Measurements from ENCODE around the gene TRIP4. TPM values are rescaled to one million over a fixed set of nuclear protein-coding genes. Genes with fewer than 3 reads are reported as not detected.

TRIP4 gene
- total and polyA plus RNA-seq, 2 of the 8 experiments (the other 6 are each of a cell fraction or from before 2014, with no cell fraction given): 6.2 to 18.9 TPM

- TF ChIP-seq POLR2A (IDR thresholded peaks at IDR 0.05; ENCODE audit: control extremely low read depth in 1 of 2, low read depth in 2 of 2, low read length in 2 of 2): peak; percentile 83 to 87
- TF ChIP-seq SIN3A (conservative IDR thresholded peaks at IDR 0.05 in 1 of 2, IDR thresholded peaks at IDR 0.05 in 1 of 2; ENCODE audit: low read depth in 1 of 2, low read length in 2 of 2): peak; percentile 93 to 99; a peak in 3 of 4 replicates
- peak in 1 of 2 experiments; percentile 48; a peak in 1 of 3 replicates for TF ChIP-seq EP300 (IDR thresholded peaks at IDR 0.05; ENCODE audit: borderline replicate concordance in 1 of 2, low read depth in 2 of 2, low read length in 2 of 2)
- TF ChIP-seq RXRA (IDR thresholded peaks at IDR 0.05; ENCODE audit: insufficient read depth, low read depth, low read length): no peak
- peak; percentile 92 for TF ChIP-seq ASH2L (IDR thresholded peaks at IDR 0.05; ENCODE audit: low read length)
- TF ChIP-seq CHD2 (IDR thresholded peaks at IDR 0.05; ENCODE audit: low read length): peak; percentile 80
- no peak for TF ChIP-seq KDM1A (IDR thresholded peaks at IDR 0.05; ENCODE audit: borderline replicate concordance, low read length)
- TF ChIP-seq SIX5 (IDR thresholded peaks at IDR 0.05; ENCODE audit: low read depth, low read length): peak; percentile 32; the same call in 1 of the 2 replicates
- 0 out of 2 replicates have a peak, but pooled peaks have one; percentile 55 for TF ChIP-seq ATF2 (IDR thresholded peaks at IDR 0.05; ENCODE audit: low read length)
- TF ChIP-seq SUZ12 (IDR thresholded peaks at IDR 0.05; ENCODE audit: low read length): no peak
- peak; percentile 94 for TF ChIP-seq KDM5A (IDR thresholded peaks at IDR 0.05; ENCODE audit: low read length)
- no peak for TF ChIP-seq ATF3 (IDR thresholded peaks at IDR 0.05; ENCODE audit: insufficient read depth, low read depth, low read length)
- TF ChIP-seq BRCA1 (IDR thresholded peaks at IDR 0.05; ENCODE audit: low read depth, low read length): 0 out of 2 replicates have a peak, but pooled peaks have one; percentile 24
- peak; percentile 55; the same call in 1 of the 2 replicates for TF ChIP-seq EGR1 (IDR thresholded peaks at IDR 0.05; ENCODE audit: borderline replicate concordance, low read depth, low read length)
- TF ChIP-seq BACH1 (IDR thresholded peaks at IDR 0.05; ENCODE audit: low read length): peak; percentile 54; the same call in 1 of the 2 replicates
- no peak for TF ChIP-seq RNF2 (IDR thresholded peaks at IDR 0.05; ENCODE audit: borderline replicate concordance, low read depth, low read length, missing control alignments, poor library complexity, severe bottlenecking)
- TF ChIP-seq PHF8 (conservative IDR thresholded peaks at IDR 0.05; ENCODE audit: low read depth, low read length): peak; percentile 91
- peak in 1 of 2 experiments; percentile 87; a peak in 2 of 4 replicates for TF ChIP-seq HDAC2 (IDR thresholded peaks at IDR 0.05; ENCODE audit: borderline replicate concordance in 1 of 2, low read depth in 2 of 2, low read length in 2 of 2)
- TF ChIP-seq SRF (IDR thresholded peaks at IDR 0.05; ENCODE audit: low read depth, low read length): no peak
- TF ChIP-seq RAD21 (IDR thresholded peaks at IDR 0.05 in 1 of 2, conservative IDR thresholded peaks at IDR 0.05 in 1 of 2; ENCODE audit: low read depth in 2 of 2, low read length in 2 of 2): peak in 1 of 2 experiments; percentile 31; a peak in 2 of 4 replicates
- peak; percentile 80 for TF ChIP-seq CREB1 (IDR thresholded peaks at IDR 0.05)
Measured at GRCh38 chr15:64387562-64388168, at the start of gene TRIP4 (continued).
